Suppressor macrophage treated with lipopolysaccharide for 1 hour (primary cell): ENCODE measurements around the gene NMRAL1.
A peak's percentile ranks its signal among the peaks of the same experiment; 100 is the strongest.

Experiments
- DNase-seq, 3 donors: peaks; one replicate each; pipeline ENCODE4 v3.0.0-alpha.2; 2020 to 2022

NMRAL1 gene

DNA sequence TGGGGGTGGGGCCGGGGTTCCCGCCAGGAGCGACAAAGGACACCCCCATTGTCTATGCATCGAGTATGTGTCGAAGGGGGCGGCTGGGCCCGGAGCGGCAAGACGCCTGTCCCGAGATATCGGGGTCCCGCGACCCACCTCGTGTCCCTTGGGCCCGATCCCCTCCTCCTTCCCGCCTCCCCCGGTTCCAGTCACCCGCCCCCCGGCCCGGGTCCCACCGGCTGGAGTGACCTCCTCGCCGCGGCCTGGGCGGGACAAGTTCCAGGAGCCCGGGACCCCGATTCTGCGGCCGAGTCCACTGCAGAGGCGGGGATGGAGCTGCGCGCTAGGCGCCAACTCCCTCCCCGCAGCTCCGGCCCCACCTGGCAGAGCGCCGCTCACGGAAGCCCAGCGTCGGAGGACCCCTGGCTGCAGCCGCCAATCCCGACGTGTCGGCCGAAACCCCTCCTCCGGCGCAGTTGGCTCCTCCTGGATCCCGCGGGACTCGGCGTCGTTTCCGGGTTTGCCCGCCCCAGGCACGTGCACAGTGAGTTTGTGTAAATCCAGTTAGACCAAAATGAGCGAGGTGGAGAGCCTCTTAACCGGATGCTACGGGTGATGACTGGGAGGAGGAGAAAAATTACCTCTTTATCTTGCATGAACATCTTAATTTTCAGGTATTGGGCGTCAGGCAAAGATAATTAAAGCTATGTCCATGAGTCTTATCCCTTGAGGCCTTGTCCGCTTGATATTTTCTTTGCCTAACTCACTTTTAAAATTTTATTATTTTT, at the start of gene NMRAL1:
Gene NMRAL1 (minus strand): TSS at position 434 of the 770 bp plus-strand sequence. CDS start 493 bp downstream, outside the sequence.
- peak; percentile 86 to 89 (median 89) for DNase-seq

DNA sequence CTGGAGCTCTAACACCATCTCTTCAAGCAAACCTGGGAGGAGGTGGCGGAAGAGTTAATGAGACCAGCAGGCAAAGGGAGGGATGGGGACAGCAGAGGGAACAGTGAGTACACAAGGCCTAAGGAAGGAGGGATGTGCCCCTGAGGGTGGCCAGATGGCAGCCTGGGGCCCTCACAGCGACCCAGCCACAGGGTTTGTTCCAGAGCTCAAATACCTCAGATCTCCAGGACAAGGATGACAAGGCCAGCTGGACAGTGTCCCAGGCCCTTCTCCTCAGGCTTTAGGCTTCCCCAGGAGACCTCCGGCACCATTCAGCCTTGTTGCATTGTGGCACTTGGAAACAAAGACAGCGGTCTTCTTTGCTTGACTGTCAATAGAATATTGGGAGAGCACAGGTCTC, 49.3 kb upstream of the NMRAL1 start:
- DNase-seq: no peak

DNA sequence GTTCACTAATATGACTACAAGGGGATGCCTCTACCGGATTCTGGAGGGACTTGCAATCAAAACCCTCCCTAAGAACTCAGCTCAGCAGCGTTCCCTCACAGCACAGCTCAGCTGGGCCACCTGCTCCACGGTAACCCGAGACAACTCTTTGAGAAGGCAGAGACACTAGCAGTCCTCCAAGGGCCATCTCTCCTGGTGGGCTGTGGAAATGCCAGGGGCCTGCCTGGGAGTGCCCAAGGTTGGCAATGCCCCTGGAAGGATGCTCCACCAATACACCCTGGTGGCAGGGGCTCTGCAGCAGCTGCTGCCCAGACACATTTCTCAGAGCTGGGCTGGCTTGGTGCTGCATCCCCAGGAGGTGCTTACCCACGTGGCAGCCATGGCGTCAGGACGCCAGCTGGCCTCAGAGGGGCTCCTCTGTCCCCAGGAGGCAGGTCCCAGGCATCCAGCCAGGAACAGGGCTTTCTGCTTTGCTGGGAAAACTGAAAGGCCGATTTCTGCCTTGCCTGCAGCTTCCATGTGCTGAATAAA, 47.7 kb upstream of the NMRAL1 start:
- DNase-seq: no peak

DNA sequence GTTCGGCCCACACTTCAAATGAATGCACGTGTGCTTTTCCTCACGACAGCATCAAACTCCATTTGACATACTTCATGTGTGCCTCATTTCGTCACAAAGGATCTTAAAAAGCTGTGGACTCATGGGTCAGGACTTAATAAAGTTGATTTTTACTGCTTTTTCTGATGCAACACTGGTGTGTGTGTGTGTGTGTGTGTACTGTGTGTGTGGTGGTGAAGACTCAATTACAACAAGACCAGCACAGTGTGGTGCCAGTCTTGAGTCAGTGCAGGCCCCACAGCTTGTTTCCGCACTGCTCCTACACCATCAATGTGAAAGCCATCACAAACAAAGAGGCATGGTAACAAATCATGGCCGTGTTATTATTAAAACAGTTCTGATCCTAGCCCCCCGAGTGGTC, 46.5 kb upstream of the NMRAL1 start:
- no peak for DNase-seq

DNA sequence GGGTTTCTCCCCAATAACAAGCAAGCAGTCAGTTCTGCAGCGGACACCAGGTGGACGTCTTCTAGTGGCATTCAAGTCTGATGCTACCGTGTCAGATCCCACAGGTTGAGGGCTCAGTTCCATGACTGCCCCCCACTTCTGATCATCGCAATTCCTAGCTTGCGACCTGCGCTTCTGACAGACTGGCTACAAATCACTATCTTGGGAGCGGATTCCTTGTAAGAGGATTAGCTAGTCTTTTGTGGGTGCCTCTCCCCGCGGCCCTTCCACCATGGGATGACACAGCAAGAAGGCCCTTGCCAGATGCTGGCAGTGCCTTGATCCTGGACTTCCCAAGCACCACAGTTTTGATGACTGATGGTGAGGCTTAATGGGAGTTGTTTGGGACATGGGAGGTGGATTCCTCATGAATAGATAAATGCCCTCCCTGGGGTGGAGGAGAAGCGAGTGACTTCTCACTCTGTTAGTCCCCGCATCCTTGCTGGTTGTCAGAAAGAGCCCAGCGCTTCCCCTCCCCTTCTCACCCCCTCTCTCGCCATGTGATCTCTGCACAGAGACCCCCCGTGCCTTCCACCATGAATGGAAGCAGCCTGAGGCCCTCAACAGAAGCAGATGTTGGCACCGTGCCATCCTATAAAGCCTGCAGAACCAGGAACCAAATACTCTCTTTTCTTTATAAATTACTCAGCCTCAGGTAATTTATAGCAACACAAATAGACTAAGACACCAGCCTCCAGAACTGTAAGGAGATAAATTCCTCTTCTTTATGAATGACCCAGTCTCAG, 45.0 kb upstream of the NMRAL1 start:
- DNase-seq: no peak

DNA sequence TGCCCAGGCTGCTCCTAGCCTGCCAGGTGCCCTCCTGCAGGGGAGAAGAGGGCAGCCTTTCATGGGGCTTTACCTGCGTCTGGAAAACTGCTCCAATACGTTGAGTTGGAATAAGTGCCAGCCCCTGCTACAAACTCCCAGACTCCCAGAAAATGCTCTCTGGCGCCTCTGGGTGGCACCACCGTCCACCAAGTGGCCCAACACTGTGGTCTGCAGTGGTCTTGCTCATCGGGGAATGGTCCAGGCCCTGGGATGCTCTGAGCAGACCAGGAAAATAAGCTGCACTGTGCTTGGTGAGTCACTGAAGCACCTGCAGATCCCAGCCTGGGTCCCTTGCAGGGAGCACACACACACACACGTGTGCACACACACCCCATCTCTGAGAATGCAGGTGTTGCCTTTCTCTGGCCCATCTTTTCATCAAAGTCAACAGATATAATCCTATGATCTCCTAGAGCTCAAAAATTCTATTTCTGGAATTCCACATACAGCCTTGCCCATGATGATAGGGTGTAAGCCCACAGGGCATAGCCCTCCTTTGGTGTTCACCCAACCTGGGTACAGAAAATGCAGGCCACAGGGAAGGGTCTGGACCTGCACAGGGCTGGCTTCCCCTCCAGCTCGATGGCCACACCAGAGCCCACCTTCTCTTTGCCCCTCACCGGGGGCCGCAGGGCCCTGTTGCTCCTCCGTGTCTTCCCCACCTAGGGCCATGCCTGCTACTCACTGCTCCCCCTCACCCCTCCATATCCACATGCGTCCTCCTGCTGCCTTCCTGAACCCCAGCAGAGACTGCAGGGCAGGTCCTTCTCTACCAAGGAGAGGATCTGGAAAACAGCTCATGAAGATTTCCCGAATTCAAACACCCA, 43.6 kb upstream of the NMRAL1 start:
- peak in 2 of 3 donors; percentile 40 to 45 for DNase-seq

DNA sequence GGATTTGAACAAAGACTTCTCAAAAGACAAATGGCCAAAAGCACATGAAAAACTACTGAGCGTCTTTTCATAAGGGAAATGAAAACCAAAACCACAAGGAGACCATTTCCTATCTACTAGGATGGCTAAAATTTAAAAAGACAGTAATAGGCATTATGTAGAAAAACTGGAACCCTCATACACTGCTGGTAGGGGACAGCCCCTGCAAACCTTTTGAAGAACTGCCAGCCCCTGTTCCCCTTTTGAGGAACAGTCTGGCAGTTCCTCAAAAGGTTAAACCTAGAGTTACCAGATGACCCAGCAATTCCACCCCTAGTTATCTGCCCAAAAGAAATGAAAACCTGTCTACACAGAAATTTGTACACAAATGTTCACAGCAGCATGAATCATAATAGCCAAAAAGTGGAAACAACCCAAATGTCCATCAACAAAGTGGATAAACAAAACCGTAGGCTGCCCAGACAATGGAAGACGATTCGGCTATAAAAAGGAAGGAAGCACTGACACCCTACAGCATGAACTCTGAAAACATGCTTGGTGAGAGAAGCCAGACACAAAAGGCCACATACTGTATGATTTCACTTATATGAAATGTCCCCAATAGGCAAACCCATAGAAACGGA, 41.3 kb upstream of the NMRAL1 start:
- peak; percentile 85 to 93 (median 89) for DNase-seq

DNA sequence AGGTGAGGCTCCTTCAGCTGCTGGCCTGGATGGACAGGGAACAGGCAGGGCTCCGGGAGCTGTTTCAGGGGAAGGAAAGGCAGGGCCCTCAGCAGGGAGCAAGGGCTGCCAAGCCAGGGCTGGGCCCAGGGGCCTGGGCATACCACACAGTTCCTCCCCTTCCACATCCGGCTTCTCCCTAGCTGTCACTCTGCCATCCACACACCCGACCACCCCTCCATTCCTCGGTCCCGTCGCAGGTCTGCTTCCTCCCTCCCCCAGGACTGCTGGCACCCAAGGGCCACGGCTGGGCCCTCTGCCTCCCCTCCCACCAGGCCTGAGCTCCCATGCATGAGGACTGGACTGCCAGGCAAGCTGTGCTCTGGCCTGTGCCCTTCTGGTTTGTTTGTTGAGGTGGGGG, 40.2 kb upstream of the NMRAL1 start:
- no peak for DNase-seq

DNA sequence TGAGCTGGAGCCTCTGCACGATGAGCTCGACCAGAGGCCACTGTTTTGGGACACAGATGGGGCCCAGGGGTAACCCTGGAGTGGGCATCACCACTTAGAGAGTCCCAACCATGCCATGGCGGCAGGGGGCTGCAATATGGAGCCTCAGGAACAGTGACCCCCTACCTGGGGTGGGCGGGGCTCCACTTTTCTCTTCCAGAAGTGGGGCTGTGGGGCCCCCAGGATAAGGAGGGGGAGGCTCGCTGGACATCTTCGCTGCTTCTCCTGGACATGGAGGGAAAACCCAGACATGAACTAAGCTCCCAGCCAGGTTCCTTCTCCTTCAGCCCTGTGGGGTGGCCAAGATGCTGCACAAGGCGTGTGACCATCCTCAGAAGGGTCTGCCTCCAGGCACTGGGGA, 39.5 kb upstream of the NMRAL1 start:
- DNase-seq: no peak

DNA sequence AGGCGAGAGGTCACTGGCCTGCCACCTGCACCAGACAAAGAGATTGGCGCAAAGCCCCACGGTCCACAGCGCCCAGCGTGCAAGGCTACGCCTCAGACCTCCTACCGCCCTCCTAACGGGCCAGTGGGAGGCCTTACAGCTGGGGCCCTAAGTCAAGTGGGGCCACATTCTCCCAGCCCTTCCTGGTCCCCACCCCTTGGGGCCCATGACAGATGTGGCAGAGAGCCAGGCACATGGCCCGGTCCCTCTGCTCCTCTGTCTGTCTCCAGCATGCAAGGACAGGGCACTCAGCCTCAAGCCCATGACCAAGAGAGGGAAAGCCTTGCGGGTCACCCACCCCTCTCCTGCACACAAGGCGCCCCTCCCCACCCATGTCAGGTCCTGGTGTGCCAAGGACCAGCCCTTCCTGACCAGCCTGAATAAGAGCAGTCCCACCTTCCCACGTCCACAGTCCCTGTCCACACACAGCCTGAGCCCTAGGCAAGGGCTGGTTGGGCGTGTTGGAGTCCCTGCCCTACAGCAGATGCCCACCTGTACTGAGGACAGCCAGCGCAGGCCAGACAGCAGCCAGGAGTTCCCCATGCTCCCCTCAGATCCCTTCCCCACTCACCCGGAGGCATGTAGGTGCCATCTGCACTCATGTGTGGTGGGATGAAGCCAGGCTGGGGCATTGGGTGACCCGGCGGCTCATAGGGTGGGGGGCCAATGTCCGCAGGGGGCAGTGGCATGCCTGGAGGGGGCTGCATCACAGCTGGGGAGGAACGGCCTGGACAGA, 38.8 kb upstream of the NMRAL1 start:
- no peak for DNase-seq

DNA sequence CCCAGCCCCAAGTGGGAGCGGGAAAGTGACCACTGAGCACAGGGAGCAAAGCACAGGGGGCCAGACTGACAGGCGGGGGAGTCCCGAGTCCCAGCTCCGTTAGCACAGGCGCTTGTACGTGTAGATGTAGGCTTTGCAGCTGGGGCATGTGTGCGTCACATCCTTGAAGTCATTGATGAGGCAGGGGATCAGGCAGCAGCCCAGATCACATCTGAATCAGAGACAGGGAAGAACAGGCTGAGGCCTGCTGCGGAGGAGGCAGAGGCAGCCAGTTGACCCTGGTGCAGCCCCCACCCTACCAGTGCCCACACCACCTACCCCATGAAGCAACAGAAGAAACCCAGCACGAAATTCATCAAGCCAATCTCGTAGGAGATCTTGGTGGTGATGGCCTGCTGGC, 38.0 kb upstream of the NMRAL1 start:
- no peak for DNase-seq

DNA sequence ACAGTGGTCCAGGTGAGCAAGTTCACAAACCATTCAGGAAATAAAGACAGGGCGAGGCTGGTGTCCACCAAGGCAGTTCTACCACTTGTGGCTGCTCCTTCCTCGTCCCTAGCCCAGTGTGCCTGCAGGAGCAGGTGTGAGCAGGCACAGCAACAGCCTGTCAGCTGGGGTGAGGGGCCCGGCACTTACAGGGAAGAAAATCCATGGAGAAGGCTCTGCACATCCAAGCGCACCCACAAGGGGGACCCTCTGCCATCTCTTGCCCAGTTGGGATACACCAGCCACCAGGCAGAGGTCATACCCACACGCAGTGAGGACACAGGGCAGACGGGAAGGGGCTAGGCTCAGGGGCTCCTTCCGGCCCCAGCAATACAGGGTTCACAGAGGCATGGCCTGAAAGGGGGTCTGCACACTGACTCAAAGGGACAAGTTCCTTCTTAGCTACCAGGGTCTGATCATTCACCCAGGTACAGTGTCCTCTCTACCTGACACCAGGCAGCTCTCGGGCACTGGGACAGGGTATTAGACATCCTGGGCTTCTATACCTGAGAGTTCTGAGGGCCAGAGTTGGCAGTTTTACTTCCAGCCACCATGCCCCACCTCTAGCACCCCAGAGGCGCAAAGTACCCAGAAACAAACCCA, 37.1 kb upstream of the NMRAL1 start:
- peak; percentile 43 to 63 (median 55) for DNase-seq

DNA sequence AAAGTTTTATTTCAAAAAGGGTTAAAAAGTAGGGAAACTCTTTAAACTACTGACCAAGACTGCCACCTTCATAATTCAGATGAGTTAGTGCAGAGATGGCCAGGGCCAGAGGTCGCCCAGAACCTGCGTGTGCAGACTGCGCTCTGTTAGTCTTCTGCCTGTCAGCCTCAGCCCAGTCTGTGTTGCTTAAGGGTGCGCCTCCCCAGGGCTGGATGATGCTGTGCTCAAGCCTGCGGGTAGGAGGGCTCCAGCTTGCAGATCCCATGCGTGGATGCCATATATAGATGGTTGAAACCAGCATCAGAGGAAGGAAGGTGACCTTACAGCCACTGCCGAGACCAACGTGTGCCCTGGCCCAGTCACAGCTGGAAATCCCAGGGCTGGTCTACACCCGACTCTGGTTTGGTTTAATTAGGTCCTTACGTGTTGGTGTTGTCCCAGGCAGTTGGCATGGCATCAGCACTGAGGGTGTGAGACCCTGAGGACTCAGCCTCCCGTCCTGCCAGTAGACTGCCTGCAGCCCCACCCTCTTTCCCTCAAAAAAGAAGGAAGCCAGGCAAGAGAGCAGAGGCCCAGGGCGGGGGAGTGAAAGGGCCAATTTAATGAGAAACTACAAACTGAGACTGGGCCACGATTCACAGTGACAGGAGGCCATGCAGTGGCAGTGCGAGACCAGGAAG, 36.5 kb upstream of the NMRAL1 start:
- DNase-seq: peak; percentile 52 to 72 (median 59)

DNA sequence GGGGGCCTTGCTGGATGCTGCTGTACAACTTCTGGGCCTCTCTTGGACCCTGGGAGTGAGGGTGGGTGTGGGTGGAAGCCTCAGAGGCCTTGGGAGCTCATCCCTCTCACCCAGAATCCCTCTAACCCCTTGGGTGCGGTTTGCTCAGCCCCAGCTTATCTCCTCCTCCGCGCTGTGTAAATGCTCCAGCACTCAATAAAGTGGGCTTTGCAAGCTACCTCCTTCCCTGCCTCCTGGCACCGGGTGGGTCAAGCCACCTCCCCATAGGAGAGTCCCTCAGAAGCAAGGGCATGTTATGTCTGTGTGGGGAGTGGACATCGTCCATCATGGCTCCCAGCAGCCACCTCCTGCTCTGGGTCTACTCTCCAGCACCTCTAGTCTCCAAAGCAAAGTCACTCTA, 35.7 kb upstream of the NMRAL1 start:
- no peak for DNase-seq

DNA sequence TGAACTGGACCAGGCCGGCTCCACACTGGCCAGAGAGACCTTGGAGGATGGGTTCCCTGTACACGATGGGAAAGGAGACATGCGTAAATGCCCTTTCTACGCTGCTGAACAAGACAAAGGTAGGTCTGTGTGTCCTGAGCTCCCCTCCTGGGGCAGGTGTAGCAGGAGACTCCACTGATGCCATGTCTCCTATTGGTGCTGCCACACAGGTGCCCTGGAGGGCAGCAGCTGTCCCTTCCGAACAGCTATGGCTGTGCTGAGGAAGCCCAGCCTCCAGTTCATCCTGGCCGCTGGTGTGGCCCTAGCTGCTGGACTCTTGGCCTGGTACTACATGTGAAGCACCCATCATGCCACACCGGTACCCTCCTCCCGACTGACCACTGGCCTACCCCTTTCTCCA, 35.0 kb upstream of the NMRAL1 start:
- DNase-seq: no peak

DNA sequence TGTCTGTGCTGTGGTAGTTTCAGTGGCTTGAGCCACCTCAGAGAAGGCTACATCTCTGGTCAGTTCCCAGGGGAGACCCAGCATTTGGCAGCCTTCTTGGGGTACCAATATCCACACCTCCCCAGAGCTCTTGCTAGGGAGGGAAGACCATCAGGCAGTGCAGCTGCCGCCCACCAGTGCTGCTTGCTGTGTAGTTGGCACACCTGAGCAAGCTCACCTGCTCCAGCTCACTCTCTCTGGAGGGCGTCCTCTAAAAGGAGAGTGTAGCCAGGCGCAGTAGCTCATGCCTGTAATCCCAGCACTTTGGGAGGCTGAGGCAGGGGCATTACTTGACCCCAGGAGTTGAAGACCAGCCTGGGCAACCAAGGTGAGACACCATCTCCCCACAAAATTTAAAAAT, 34.4 kb upstream of the NMRAL1 start:
- DNase-seq: no peak

DNA sequence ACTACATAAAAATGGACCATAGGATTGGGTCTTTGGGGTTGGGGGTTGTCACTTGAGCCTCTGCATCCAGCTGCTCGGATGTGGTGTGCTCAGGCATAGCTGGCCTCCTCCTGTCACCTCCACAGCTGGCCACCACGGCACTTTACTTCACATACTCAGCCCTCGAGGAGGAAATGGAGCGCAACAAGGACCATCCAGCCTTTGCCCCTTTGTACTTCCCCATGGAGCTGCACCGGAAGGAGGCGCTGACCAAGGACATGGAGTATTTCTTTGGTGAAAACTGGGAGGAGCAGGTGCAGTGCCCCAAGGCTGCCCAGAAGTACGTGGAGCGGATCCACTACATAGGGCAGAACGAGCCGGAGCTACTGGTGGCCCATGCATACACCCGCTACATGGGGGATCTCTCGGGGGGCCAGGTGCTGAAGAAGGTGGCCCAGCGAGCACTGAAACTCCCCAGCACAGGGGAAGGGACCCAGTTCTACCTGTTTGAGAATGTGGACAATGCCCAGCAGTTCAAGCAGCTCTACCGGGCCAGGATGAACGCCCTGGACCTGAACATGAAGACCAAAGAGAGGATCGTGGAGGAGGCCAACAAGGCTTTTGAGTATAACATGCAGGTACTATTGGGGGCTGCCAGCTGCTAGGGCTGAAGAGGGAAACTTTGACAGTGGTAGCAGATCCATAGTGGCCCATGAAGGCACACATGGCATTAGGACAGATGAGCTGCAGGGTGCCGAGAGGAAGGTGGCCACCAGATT, 33.3 kb upstream of the NMRAL1 start:
- no peak for DNase-seq

DNA sequence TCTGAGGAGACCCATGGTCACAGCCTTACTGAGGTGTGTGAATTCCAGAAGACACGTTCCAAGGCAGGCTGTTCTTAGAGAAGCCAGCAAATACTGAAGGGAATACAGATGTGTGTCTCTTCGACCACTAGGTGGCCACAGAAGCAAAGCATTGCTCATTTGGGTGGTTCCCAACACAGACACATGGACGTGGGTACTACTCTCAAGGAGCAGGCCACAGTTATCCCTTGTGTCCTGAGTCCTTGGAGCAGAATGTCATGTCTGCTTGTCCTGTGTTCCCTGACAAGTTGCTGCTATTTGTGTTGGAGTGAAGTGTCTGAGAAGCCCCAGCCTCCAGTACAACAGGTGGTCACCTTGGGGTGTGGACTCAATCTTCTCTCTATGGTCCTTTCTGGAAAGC, 32.0 kb upstream of the NMRAL1 start:
- peak; percentile 86 to 91 (median 89) for DNase-seq

DNA sequence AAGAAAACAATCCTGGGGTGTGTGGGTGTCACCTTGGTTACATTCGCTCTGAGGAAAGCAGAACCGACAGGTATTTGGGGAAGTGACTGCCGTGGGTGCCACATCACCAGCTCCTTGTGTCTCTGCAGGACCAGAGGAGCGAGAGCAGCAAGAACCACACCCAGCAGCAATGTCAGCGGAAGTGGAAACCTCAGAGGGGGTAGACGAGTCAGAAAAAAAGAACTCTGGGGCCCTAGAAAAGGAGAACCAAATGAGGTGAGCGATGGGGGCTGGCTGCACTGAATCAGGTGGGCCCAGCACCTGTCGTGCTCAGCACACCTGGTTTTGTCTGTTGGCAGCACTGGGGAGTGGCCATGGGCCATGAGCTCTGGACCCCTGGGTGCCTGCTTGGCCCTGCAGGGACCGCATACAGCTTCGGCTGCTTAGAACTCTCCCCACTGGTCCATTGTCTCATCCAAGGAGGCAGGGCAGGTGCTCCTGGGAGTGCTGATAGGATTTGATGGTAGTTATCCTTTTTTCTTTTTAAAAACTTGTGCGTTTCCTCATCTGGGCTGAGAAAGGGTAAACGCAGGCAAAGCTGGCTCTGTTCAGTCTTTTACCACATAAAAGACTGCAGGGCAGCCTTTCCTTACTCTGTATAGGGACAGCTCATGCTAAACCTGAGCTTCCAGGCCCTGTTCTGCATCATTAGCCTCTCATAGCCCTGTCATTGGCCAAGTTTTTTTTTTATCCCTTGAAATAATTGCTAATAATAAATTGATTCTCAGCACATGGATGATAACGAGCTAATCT, 31.1 kb upstream of the NMRAL1 start:
- DNase-seq: peak; percentile 34 to 37 (median 35)
